Measurements from ENCODE around the gene GPR3. TPM values are rescaled to one million over a fixed set of nuclear protein-coding genes. Genes with fewer than 3 reads are reported as not detected.

GPR3 gene
- total RNA-seq, 1 experiment from 2014 or later, result 0.65 TPM

GRCh38 chr1:27356277-27356618, 36.2 kb upstream of the GPR3 start:
- no peak overlapping the region for H3K27ac Mint-ChIP-seq (ENCODE audit: low read depth, unreplicated experiment)
- H3K36me3 Mint-ChIP-seq (ENCODE audit: insufficient read depth, unreplicated experiment), result peaks cover 80% of the 10 kb centered on the region
- intact Hi-C loops (cut with micrococcal nuclease), result no loop called here
- ChIA-PET CTCF (interaction anchor here (0.8 to 4.1 kb wide), 8 partner anchors 10 to 305 kb away, joined by 3 to 45 read pairs (median 13); partner anchors contain the start of genes MAP3K6 and SYTL1), POLR2A (interaction anchor here (1.2 to 4.2 kb wide), 4 partner anchors 9 to 34 kb away, joined by 3 to 24 read pairs (median 10); partner anchors contain the start of genes MAP3K6 and SYTL1)
- DNase-seq (ENCODE audit: unreplicated experiment), result no peak
- no peak overlapping the region for H3K4me3 Mint-ChIP-seq (ENCODE audit: unreplicated experiment)
- no peaks in the 10 kb centered on the region for H3K9me3 Mint-ChIP-seq (ENCODE audit: unreplicated experiment)
- no TSS peak for BruUV-seq (replicated peaks)
- H3K27me3 Mint-ChIP-seq (ENCODE audit: insufficient read depth, unreplicated experiment), result no peaks in the 10 kb centered on the region
- TF ChIP-seq, protein P1, sequence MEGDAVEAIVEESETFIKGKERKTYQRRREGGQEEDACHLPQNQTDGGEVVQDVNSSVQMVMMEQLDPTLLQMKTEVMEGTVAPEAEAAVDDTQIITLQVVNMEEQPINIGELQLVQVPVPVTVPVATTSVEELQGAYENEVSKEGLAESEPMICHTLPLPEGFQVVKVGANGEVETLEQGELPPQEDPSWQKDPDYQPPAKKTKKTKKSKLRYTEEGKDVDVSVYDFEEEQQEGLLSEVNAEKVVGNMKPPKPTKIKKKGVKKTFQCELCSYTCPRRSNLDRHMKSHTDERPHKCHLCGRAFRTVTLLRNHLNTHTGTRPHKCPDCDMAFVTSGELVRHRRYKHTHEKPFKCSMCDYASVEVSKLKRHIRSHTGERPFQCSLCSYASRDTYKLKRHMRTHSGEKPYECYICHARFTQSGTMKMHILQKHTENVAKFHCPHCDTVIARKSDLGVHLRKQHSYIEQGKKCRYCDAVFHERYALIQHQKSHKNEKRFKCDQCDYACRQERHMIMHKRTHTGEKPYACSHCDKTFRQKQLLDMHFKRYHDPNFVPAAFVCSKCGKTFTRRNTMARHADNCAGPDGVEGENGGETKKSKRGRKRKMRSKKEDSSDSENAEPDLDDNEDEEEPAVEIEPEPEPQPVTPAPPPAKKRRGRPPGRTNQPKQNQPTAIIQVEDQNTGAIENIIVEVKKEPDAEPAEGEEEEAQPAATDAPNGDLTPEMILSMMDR (IDR thresholded peaks at IDR 0.05; ENCODE audit: unreplicated experiment), result no peak
- H3K4me1 Mint-ChIP-seq (ENCODE audit: insufficient read depth, unreplicated experiment), result peaks cover 4% of the 10 kb centered on the region

DNA sequence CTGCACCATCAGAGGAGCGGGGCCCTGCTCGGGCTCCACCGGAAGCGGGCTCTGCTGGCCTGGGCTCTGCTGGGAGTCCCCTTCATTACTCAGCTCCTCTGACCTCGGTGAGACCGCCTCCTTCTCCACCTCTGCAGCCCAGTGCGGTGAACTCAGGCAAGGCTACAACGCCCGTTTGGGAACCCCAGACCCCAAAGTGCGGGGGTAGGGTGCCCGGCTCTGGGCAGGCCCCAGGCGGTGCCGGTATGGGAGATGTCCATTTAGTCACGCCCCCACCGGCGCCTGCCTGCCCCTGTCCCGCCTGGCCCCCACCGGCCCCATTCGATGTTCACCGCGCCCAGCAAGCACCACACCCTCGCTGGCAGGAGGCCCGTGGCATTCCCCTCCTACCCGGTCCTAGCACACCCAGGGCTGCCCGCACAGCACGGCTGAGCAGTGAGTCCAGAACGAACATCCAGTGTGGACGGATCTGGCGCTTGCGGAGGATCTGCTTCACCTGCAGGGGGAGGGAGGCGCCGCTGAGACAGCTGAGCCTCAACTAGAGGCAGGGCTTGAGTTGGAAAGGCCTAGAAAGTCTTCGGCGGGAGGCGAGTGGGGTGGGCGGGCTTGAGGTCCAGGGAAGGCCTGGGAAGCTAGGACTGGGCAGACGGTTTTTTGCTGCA, 35.7 kb upstream of the GPR3 start:
- Mint-ChIP-seq H3K4me1 (ENCODE audit: insufficient read depth, unreplicated experiment) (peaks cover 4% of the 10 kb centered on the region), H3K9me3 (ENCODE audit: unreplicated experiment) (no peaks in the 10 kb centered on the region), H3K27me3 (ENCODE audit: insufficient read depth, unreplicated experiment) (no peaks in the 10 kb centered on the region), H3K4me3 (ENCODE audit: unreplicated experiment) (no peak overlapping the region), H3K27ac (ENCODE audit: low read depth, unreplicated experiment) (no peak overlapping the region), H3K36me3 (ENCODE audit: insufficient read depth, unreplicated experiment) (peaks cover 76% of the 10 kb centered on the region)
- intact Hi-C loops (cut with micrococcal nuclease), result no loop called here
- POLR2A ChIA-PET, result interaction anchor here (0.7 to 3.6 kb wide), 4 partner anchors 10 to 42 kb away, joined by 3 to 15 read pairs (median 4); partner anchors contain the start of gene SYTL1
- TF ChIP-seq, protein P1 (IDR thresholded peaks at IDR 0.05; ENCODE audit: unreplicated experiment), result no peak
- CTCF ChIA-PET, result interaction anchor here (0.5 to 4.1 kb wide), 21 partner anchors 8 to 509 kb away, joined by 3 to 45 read pairs (median 4); partner anchors contain the start of genes CD164L2, MAP3K6 and SYTL1
- DNase-seq (ENCODE audit: unreplicated experiment), result no peak
- no TSS peak for BruUV-seq (replicated peaks)

GRCh38 chr1:27357281-27358037, 35.0 kb upstream of the GPR3 start:
- peaks cover 4% of the 10 kb centered on the region for H3K4me1 Mint-ChIP-seq (ENCODE audit: insufficient read depth, unreplicated experiment)
- no peak overlapping the region for H3K27ac Mint-ChIP-seq (ENCODE audit: low read depth, unreplicated experiment)
- no TSS peak for BruUV-seq (replicated peaks)
- peaks cover 69% of the 10 kb centered on the region for H3K36me3 Mint-ChIP-seq (ENCODE audit: insufficient read depth, unreplicated experiment)
- no peaks in the 10 kb centered on the region for H3K27me3 Mint-ChIP-seq (ENCODE audit: insufficient read depth, unreplicated experiment)
- intact Hi-C loops (cut with micrococcal nuclease), result no loop called here
- peak; percentile 50 for DNase-seq (ENCODE audit: unreplicated experiment)
- H3K4me3 Mint-ChIP-seq (ENCODE audit: unreplicated experiment), result no peak overlapping the region
- CTCF ChIA-PET, result interaction anchor here (0.5 to 4.1 kb wide), 22 partner anchors 9 to 510 kb away, joined by 3 to 45 read pairs (median 4); partner anchors contain the start of genes CD164L2, MAP3K6 and SYTL1
- TF ChIP-seq, protein P1 (IDR thresholded peaks at IDR 0.05; ENCODE audit: unreplicated experiment), result peak; percentile 95
- POLR2A ChIA-PET, result interaction anchor here (0.7 to 3.6 kb wide), 2 partner anchors 15 to 43 kb away, joined by 4 to 15 read pairs; partner anchors contain the start of gene SYTL1
- H3K9me3 Mint-ChIP-seq (ENCODE audit: unreplicated experiment), result no peaks in the 10 kb centered on the region
